LNCAP (cell line): ENCODE data around the gene EFHD2.

Source experiments
- CTCF ChIP-seq: fragments of 450-650 bp; IDR thresholded peaks from 2 replicates; pipeline ENCODE4 v1.5.1; 2017; ENCODE audit warnings: mild to moderate bottlenecking

Gene EFHD2

GRCh38 chr1:15418806-15419515, 9.3 kb downstream of the EFHD2 start:
- no peak for TF ChIP-seq CTCF

GRCh38 chr1:15420853-15421465, 11.3 kb downstream of the EFHD2 start:
- no peak for TF ChIP-seq CTCF

- no peak for TF ChIP-seq CTCF
These were observed 13.2 kb downstream of the EFHD2 start for GRCh38 chr1:15422871-15423270.

- TF ChIP-seq CTCF, result no peak
These were observed 13.8 kb downstream of the EFHD2 start for GRCh38 chr1:15423355-15424077.

GRCh38 chr1:15424146-15424667, 14.5 kb downstream of the EFHD2 start:
- no peak for TF ChIP-seq CTCF

- TF ChIP-seq CTCF, result no peak
These were observed 15.3 kb downstream of the EFHD2 start for GRCh38 chr1:15424981-15425380.

GRCh38 chr1:15425521-15425920, 15.8 kb downstream of the EFHD2 start:
- TF ChIP-seq CTCF, result no peak
